HG03520 (cell line): ENCODE results near the gene TENM4.

Experiments used
- ATAC-seq: cut with Tn5 transposase; IDR thresholded peaks from one replicate; pipeline ENCODE4 v1.9.1; 2021; ENCODE audit warnings: mild to moderate bottlenecking, moderate library complexity; ENCODE audit not compliant: unreplicated experiment

The TENM4 gene

GRCh38 chr11:78783846-78784245 is 657.0 kb downstream of the TENM4 start:
- no peak for ATAC-seq

- no peak for ATAC-seq
Measured at GRCh38 chr11:78783301-78783700, 657.5 kb downstream of the TENM4 start.

- ATAC-seq: no peak
Measured at GRCh38 chr11:78782725-78783124, 658.1 kb downstream of the TENM4 start.

GRCh38 chr11:78780889-78781288 is 659.9 kb downstream of the TENM4 start:
- no peak for ATAC-seq

- no peak for ATAC-seq
Measured at GRCh38 chr11:78773492-78773891, 667.3 kb downstream of the TENM4 start.

GRCh38 chr11:78773077-78773476 is 667.8 kb downstream of the TENM4 start:
- no peak for ATAC-seq

- ATAC-seq: no peak
Measured at GRCh38 chr11:78772186-78772585, 668.6 kb downstream of the TENM4 start.

- no peak for ATAC-seq
Measured at GRCh38 chr11:78770931-78771330, 669.9 kb downstream of the TENM4 start.

GRCh38 chr11:78768971-78769370 is 671.9 kb downstream of the TENM4 start:
- no peak for ATAC-seq

- no peak for ATAC-seq
Measured at GRCh38 chr11:78768345-78768744, 672.5 kb downstream of the TENM4 start.

- no peak for ATAC-seq
Measured at GRCh38 chr11:78767027-78767932, 673.5 kb downstream of the TENM4 start.

- ATAC-seq: no peak
Measured at GRCh38 chr11:78764946-78765345, 675.9 kb downstream of the TENM4 start.

GRCh38 chr11:78763664-78764063 is 677.2 kb downstream of the TENM4 start:
- ATAC-seq: no peak

- no peak for ATAC-seq
Measured at GRCh38 chr11:78762105-78762504, 678.7 kb downstream of the TENM4 start.

- ATAC-seq: no peak
Measured at GRCh38 chr11:78759071-78759470, 681.8 kb downstream of the TENM4 start.

- no peak for ATAC-seq
Measured at GRCh38 chr11:78753297-78753696, 687.5 kb downstream of the TENM4 start.

GRCh38 chr11:78752494-78752893 is 688.3 kb downstream of the TENM4 start:
- no peak for ATAC-seq

GRCh38 chr11:78748918-78749690 is 691.7 kb downstream of the TENM4 start:
- no peak for ATAC-seq

- no peak for ATAC-seq
Measured at GRCh38 chr11:78744949-78745348, 695.9 kb downstream of the TENM4 start.

- no peak for ATAC-seq
Measured at GRCh38 chr11:78744202-78744601, 696.6 kb downstream of the TENM4 start.

- ATAC-seq: no peak
Measured at GRCh38 chr11:78742430-78742829, 698.4 kb downstream of the TENM4 start.

GRCh38 chr11:78741741-78742140 is 699.1 kb downstream of the TENM4 start:
- no peak for ATAC-seq
